Left renal cortex interstitium (tissue), 4 donors: ENCODE results near the gene DGKH. TPM values are rescaled to one million over a fixed set of nuclear protein-coding genes. Genes with fewer than 3 reads are reported as not detected.
"Not testable (repeated sequence)": the region's sequence is repeated elsewhere in the genome, so short reads cannot be mapped to it uniquely, and the experiment has no call there.

Source experiments
- DNase-seq, 4 donors: peaks; one replicate each; pipeline ENCODE4 v3.0.0-alpha.2; 2013; ENCODE audit warnings: low read depth in 4 of 4, low spot score in 2 of 4, missing footprints in 1 of 4
- polyA plus RNA-seq, 4 donors: library from polyadenylated mRNA; unstranded; fragments of 120-200 nt; gene quantifications; one replicate each; pipeline ENCODE4 v1.2.1, GENCODE V29; 2013; ENCODE audit not compliant: insufficient read length in 4 of 4

DGKH gene
- polyA plus RNA-seq, 4 donors, result 4.2 to 11.4 (median 6.7) TPM

DNA sequence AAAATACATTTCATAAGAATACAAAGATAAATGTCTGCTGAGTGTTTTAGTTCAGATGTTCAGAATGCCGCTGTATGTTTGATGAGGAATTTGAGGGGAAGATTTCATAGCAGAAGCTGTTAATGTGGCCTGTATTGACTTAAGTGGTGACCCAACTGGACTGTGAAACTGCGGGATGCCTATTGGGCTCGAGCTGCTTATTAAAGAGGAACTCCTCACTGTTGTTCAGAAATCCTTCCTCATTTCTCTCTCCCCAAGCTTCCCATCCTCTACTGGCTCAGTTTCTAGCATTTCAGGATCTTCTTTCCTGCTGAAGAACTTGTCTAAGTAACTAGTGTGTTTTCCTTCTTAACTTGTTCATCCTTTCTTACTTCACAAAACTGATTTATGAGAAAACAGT, 20.4 kb downstream of the DGKH start:
- no peak for DNase-seq

- not testable (repeated sequence) for DNase-seq
These were observed 22.2 kb downstream of the DGKH start for GRCh38 chr13:42070599-42070998.

GRCh38 chr13:42071179-42071578, 22.7 kb downstream of the DGKH start:
- DNase-seq, result not testable (repeated sequence)

- DNase-seq, result no peak
These were observed 23.4 kb downstream of the DGKH start for GRCh38 chr13:42071672-42072419.

DNA sequence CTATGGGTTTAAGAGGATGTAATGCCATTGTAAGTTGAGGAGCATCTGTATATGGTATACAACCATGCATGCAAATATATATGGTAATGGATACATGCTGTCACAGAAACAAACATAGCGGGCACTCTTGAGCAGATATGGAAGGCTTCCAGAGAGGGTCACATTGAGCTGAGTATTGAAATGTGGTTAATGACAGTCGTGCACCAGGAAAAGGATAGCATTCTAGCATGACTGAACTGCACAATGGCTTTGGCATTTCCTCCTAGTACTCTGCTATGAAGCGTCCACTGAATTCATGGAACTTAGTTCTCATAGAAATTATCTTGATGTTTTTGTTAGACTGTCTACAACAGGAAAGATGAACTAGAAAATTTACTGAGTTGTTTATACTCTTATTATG, 25.2 kb downstream of the DGKH start:
- no peak for DNase-seq

DNA sequence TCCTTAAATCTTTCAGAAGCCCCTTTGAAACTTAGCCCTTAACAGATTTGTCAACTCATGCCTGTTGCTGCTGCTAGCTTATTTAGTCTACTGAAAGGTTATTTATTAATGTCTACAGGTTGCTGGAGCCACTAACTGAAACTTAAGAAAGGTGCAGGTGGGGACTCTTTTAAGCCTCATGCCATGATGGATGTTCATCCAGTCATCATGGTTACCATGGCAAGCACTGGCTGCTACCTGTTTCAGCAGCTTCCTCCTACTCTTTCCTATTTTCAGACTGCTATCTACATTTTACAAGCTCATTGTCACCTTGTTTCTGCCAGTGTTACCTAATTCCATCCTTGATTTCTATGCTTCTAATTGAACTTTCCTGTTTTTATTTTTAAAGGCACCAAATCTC, 27.1 kb downstream of the DGKH start:
- DNase-seq, result no peak

DNA sequence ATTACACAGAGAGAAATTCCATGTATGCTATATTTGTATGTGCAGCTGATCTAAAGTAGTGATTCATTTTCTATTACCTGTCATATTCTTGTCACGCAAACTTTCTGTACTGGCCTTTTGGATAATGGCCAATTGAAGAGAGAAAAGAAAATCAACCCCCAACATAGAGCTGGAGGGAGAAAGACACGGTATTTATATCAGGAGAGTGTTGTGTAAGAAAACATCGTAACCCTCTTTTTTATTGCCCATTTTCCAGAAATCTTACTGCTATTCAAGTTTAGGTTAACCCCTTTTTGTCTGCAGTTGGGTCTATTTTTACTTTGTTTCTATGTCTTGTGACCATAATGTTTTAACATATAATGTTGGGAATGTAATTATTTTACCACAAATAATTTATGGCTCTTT, 27.9 kb downstream of the DGKH start:
- DNase-seq, result no peak

GRCh38 chr13:42078128-42078808, 29.8 kb downstream of the DGKH start:
- no peak for DNase-seq

DNA sequence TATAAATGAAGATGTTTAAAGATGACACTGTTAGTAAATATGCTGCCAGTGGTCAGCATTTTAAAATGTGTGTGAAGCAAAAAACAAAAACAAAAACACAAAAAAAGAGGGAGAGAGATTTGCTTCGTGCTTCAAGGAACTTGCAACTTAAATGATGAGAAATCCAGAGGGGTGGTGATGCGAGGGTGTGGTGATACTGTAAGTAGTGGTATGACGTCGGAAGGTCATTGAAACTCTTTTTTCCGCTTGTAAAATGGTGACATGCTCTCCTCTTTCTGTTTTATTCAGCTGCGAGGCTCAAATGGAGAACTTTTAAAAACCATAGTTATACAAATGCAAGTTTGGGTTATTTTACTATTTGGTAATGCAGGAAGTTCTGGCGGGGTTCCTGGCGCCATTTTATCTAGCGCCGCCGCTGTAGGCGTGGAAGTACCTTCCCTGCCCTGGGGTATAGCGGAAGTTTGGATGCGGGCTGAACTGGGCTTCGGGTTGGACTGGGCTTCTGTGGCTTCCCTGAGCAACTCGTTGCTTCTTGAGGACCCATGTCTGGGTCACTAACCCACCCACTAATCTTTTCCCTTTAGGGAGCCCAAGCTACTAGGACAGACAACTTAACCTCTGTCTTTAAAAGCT, 34.8 kb downstream of the DGKH start:
- no peak for DNase-seq

- no peak for DNase-seq
These were observed 36.3 kb downstream of the DGKH start for GRCh38 chr13:42084722-42085121.

- DNase-seq, result no peak
These were observed 38.1 kb downstream of the DGKH start for GRCh38 chr13:42086582-42086981.

DNA sequence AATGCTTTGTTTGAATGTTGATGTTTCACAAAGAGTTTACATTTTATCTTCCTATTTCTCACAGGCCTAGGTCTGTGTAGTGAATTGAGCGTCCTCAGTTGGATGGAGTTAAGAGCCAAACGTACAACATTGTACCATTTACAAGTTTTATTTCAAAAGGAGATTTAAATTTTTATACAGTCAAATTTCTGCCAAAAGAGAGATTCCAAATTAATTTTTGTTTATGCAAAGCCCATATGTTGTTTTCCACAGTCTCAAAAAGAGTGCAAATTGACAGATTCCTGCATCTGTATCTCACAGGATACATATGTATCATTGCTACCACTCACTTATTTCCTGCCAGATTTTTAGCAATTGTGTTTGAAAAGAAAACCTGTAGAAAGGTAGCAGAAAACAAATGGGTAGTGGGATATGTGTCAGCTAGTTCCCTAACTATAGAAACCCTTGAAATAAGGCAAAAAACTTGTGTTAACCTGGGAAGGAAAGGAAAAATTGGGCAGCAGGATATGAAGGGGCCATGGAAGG, 46.1 kb downstream of the DGKH start:
- no peak for DNase-seq

- DNase-seq, result not testable (repeated sequence)
These were observed 47.8 kb downstream of the DGKH start for GRCh38 chr13:42096222-42096621.

DNA sequence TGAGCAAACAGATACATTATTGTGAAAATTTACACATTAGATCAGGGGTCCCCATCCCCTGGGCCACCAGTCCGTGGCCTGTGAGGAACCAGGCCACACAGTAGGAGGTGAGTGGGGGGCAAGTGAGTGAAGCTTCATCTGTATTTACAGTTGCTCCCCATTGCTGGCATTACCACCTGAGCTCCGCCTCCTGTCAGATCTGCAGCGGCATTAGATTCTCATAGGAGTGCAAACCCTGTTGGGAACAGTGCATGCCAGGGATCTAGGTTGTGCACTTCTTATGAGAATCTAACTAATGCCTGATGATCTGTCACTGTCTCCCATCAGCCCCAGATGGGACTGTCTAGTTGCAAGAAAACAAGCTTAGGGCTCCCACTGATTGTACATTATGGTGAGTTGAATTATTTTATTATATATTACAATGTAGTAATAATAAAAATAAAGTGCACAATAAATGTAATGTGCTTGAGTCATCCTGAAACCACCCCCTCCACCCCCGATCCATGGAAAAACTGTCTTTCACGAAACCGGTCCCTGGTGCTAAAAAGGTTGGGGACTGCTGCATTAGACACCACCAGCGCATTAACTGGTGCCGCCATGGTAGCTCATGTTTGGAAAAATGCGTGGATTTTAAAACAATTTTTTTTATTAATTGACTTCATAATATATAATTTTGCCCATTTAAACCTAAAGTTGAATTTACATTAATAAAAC, 51.7 kb downstream of the DGKH start:
- no peak for DNase-seq

GRCh38 chr13:42100960-42101359, 52.5 kb downstream of the DGKH start:
- DNase-seq, result no peak

DNA sequence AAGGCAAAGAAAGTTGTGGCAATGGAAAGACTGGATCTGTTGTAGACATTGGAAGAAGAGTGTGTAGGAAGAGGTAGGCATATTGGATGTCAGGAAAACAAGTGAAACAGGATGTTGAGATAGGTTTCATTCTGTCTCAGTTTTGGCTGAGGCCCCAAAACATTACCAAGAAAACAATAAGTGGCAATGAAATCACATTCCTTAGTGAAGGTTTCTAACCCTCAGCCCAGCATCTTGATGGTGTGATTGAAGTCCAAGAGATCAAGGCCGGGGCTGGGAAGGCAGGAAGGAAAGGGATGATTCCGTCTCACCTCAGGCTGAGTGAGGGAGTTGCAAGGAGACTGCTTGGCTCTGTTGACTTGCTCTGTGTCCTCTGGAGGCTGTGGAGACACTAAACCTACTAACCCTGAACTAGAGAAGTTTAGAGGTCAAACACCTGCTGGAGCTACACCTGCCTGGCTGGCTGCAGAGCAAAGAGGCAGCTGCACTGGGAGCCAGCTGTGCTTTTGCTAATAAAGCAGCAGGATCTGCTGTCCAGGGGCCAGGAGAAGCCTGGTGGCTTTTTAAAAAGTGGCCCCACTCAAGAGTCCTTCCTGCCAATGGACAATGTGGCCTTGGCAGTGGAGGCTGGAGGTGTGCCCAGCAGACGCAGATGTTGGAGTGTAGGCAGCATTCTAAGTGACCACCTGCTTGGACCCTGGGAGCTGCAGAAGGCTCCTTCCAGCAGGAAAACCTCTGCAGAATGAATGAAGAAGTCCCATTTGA, 53.6 kb downstream of the DGKH start:
- no peak for DNase-seq

DNA sequence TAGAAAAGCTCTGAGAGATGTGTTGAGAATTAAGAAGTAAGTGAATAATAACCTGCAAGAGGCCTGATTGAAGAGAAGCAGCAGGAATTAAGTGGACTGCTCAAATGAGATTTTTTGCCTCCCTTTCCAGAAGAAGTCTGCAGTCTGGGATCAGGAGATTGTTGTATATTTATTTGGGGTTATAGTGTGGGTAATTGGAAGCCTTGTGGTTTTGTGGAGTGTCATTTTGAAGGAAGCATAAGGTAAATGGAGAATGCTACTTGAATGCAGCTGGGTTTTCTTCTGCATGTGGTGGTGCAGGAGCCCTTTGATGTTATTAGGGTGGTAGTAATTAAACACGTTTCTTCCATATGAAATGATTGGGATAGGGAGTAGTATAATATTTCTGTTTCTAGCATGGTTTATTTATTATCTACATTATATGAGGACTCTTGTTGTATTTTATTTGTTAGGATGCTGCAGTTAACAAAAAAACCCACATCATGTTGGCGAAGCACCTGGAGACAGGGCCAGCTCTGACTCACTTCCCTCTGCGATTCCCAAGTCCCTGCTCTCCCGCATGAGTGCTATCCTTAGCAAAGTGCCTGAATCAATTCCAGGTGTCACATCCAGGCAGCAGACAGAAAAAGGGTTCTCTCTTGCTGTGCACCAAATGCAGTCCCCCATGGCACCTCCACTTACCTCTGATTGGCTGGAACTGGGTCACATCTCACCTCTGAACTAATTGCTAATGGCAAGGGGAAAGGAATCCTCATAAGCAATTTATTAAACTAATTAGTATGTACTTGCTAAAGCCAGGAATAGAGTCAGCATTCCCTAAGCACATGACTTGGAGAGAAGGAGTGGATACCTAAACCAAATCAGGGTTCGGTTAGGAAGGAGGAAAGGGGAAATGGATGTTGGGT, 54.8 kb downstream of the DGKH start:
- no peak for DNase-seq

DNA sequence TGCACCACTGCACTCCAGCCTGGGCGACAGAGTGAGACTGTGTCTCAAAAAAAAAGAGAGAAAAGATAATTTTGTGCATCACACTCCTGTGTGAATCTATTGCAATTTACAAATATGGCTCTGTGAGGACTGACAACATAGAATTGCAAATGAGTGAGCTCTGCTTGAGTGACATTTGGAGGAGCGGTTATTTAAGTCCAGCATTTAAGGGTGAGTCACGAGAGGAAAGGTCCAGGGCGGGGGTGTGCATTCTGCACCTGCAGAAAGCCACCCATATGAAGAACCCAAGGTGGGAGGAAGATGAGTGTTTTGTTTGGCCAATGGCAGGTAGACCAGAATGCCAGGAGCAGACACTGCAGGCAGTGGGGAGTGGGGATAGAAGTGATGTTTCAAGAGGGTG, 58.5 kb downstream of the DGKH start:
- no peak for DNase-seq

DNA sequence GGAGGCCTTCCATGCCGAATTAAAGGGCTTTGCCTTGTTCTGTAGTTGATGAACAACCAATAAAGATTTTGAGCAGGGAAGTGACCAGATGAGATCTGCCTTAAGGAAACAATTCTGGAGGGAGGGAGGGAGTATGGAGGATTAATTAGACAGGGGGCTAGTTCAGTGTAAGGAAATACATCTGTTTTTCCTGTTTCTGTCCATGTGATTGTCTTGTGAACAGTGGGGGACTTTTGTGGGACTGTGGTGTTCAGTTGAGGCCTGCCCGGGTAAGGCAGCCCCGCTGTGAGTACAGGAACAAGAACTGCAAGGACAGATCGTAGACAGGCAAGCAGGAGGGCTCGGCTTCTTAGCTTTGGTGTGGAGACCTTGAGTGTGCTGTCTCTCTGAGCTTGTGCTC, 59.0 kb downstream of the DGKH start:
- no peak for DNase-seq
